SK-N-SH treated with all-trans-retinoic acid at 6 μM for 48 hours (cell line): Measurements from ENCODE around the gene CFAP299.
A peak's percentile ranks its signal among the peaks of the same experiment; 100 is the strongest.
"Not testable (repeated sequence)": the region's sequence is repeated elsewhere in the genome, so short reads cannot be mapped to it uniquely, and the experiment has no call there.

Experiments
- ATAC-seq: fragments of 200-7000 bp; cut with Tn5 transposase; 3 replicates; pipeline ENCODE4 v1.9.1; 2020; ENCODE audit warnings: mild to moderate bottlenecking, moderate library complexity
- ARNTL ChIP-seq: fragments of 450-650 bp; formaldehyde crosslinking; IDR thresholded peaks from 2 replicates; pipeline ENCODE4 v1.5.0; 2020; ENCODE audit warnings: low read depth, mild to moderate bottlenecking, moderate library complexity, borderline replicate concordance
- BACH2 ChIP-seq: fragments of 250-450 bp; sonication (Bioruptor Pico); IDR thresholded peaks from 2 replicates; pipeline ENCODE4 v1.9.0; 2021; ENCODE audit warnings: mild to moderate bottlenecking, borderline replicate concordance
- CREB5 ChIP-seq: fragments of 250-450 bp; sonication (Bioruptor Pico); IDR thresholded peaks from 2 replicates; pipeline ENCODE4 v1.5.1; 2020; ENCODE audit warnings: low read depth, mild to moderate bottlenecking, moderate library complexity
- CSDC2 ChIP-seq: fragments of 250-450 bp; sonication (Bioruptor Pico); IDR thresholded peaks from 2 replicates; pipeline ENCODE4 v1.5.0; 2020; ENCODE audit warnings: mild to moderate bottlenecking, moderate library complexity
- CSRNP3 ChIP-seq: fragments of 250-450 bp; sonication (Bioruptor Pico); IDR thresholded peaks from 2 replicates; pipeline ENCODE4 v1.5.1; 2021; ENCODE audit warnings: mild to moderate bottlenecking, moderate library complexity
- ESRRG ChIP-seq: fragments of 250-450 bp; sonication (Bioruptor Pico); IDR thresholded peaks from 2 replicates; pipeline ENCODE4 v1.6.1; 2021; ENCODE audit warnings: mild to moderate bottlenecking
- GLIS3 ChIP-seq: fragments of 250-450 bp; sonication (Bioruptor Pico); IDR thresholded peaks from 2 replicates; pipeline ENCODE4 v1.5.0; 2020; ENCODE audit warnings: mild to moderate bottlenecking, moderate library complexity
- ISL1 ChIP-seq: fragments of 250-450 bp; sonication (Bioruptor Pico); IDR thresholded peaks from 2 replicates; pipeline ENCODE4 v2.1.2; 2022; ENCODE audit warnings: mild to moderate bottlenecking, moderate library complexity
- PPARA ChIP-seq: fragments of 250-450 bp; sonication (Bioruptor Pico); IDR thresholded peaks from 2 replicates; pipeline ENCODE4 v1.5.0; 2020; ENCODE audit warnings: mild to moderate bottlenecking, borderline replicate concordance
- RARB ChIP-seq: fragments of 250-450 bp; sonication (Bioruptor Pico); IDR thresholded peaks from 2 replicates; pipeline ENCODE4 v1.8.0; 2021; ENCODE audit warnings: mild to moderate bottlenecking, moderate library complexity
- SNAI2 ChIP-seq: fragments of 250-450 bp; sonication (Bioruptor Pico); IDR thresholded peaks from 2 replicates; pipeline ENCODE4 v1.5.0; 2020; ENCODE audit warnings: mild to moderate bottlenecking, moderate library complexity
- TCF4 ChIP-seq: fragments of 250-450 bp; sonication (Bioruptor Pico); IDR thresholded peaks from 2 replicates; pipeline ENCODE4 v1.8.0; 2021; ENCODE audit warnings: mild to moderate bottlenecking, moderate library complexity, borderline replicate concordance
- TOX ChIP-seq: fragments of 250-450 bp; sonication (Bioruptor Pico); IDR thresholded peaks from 2 replicates; pipeline ENCODE4 v1.8.0; 2021; ENCODE audit warnings: mild to moderate bottlenecking, moderate library complexity, borderline replicate concordance
- TSHZ2 ChIP-seq: fragments of 250-450 bp; sonication (Bioruptor Pico); IDR thresholded peaks from 2 replicates; pipeline ENCODE4 v1.5.0; 2020; ENCODE audit warnings: mild to moderate bottlenecking, moderate library complexity
- ZC3H10 ChIP-seq: fragments of 250-450 bp; sonication (Bioruptor Pico); IDR thresholded peaks from 2 replicates; pipeline ENCODE4 v1.5.1; 2021; ENCODE audit warnings: mild to moderate bottlenecking, moderate library complexity
- ZFP3 ChIP-seq: fragments of 250-450 bp; sonication (Bioruptor Pico); IDR thresholded peaks from 2 replicates; pipeline ENCODE4 v1.5.0; 2020; ENCODE audit warnings: mild to moderate bottlenecking, moderate library complexity
- ZFP30 ChIP-seq: fragments of 450-650 bp; formaldehyde crosslinking; IDR thresholded peaks from 2 replicates; pipeline ENCODE4 v1.5.0; 2022; ENCODE audit warnings: mild to moderate bottlenecking, moderate library complexity
- ZNF565 ChIP-seq: fragments of 450-650 bp; formaldehyde crosslinking; conservative IDR thresholded peaks from 2 replicates; pipeline ENCODE4 v1.5.0; 2020; ENCODE audit warnings: low read depth, mild to moderate bottlenecking, moderate library complexity
- ZNF70 ChIP-seq: fragments of 450-650 bp; formaldehyde crosslinking; IDR thresholded peaks from 2 replicates; pipeline ENCODE4 v1.5.0; 2020; ENCODE audit warnings: mild to moderate bottlenecking, moderate library complexity
- TF ChIP-seq, protein P1 (sequence below): fragments of 250-450 bp; sonication (Bioruptor Pico); IDR thresholded peaks from 2 replicates; pipeline ENCODE4 v1.8.0; 2020; ENCODE audit warnings: mild to moderate bottlenecking, moderate library complexity, borderline replicate concordance

The CFAP299 gene

GRCh38 chr4:80335554-80336358, at the start of gene CFAP299:
Gene CFAP299 (plus strand): TSS chr4:80335730.
- TF ChIP-seq, protein P1, sequence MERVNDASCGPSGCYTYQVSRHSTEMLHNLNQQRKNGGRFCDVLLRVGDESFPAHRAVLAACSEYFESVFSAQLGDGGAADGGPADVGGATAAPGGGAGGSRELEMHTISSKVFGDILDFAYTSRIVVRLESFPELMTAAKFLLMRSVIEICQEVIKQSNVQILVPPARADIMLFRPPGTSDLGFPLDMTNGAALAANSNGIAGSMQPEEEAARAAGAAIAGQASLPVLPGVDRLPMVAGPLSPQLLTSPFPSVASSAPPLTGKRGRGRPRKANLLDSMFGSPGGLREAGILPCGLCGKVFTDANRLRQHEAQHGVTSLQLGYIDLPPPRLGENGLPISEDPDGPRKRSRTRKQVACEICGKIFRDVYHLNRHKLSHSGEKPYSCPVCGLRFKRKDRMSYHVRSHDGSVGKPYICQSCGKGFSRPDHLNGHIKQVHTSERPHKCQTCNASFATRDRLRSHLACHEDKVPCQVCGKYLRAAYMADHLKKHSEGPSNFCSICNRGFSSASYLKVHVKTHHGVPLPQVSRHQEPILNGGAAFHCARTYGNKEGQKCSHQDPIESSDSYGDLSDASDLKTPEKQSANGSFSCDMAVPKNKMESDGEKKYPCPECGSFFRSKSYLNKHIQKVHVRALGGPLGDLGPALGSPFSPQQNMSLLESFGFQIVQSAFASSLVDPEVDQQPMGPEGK (CRISPR knock-in tag): no peak
- TF ChIP-seq GLIS3 (CRISPR knock-in tag) (no peak), ZC3H10 (CRISPR knock-in tag) (no peak), TOX (no peak), ZNF565 (CRISPR knock-in tag) (no peak), CSRNP3 (CRISPR knock-in tag) (no peak), CREB5 (CRISPR knock-in tag) (no peak), PPARA (CRISPR knock-in tag) (no peak), ISL1 (CRISPR knock-in tag) (no peak)
- ATAC-seq: peak; percentile 94

GRCh38 chr4:80286451-80286850, 49.1 kb upstream of the CFAP299 start:
- TF ChIP-seq ARNTL (CRISPR knock-in tag): no peak
- TF ChIP-seq ZFP3 (CRISPR knock-in tag): no peak
- TF ChIP-seq GLIS3 (CRISPR knock-in tag): no peak
- no peak for TF ChIP-seq BACH2 (CRISPR knock-in tag)
- no peak for TF ChIP-seq ZNF70
- TF ChIP-seq SNAI2 (CRISPR knock-in tag): no peak
- TF ChIP-seq ESRRG (CRISPR knock-in tag): no peak
- TF ChIP-seq ISL1 (CRISPR knock-in tag): no peak
- TF ChIP-seq CSDC2 (CRISPR knock-in tag): no peak
- no peak for TF ChIP-seq TSHZ2 (CRISPR knock-in tag)
- TF ChIP-seq, protein P1 (CRISPR knock-in tag): no peak
- TF ChIP-seq TOX: no peak
- TF ChIP-seq RARB (CRISPR knock-in tag): no peak
- ATAC-seq: no peak; the same call in 2 of the 3 replicates

DNA sequence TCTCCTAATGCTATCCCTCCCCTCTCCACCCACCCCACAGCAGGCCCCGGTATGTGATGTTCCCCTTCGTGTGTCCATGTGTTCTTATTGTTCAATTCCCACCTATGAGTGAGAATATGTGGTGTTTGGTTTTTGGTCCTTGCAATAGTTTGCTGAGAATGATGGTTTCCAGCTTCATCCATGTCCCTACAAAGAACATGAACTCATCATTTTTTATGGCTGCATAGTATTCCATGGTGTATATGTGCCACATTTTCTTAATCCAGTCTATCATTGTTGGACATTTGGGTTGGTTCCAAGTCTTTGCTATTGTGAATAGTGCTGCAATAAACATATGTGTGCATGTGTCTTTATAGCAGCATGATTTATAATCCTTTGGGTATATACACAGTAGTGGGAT, 44.9 kb upstream of the CFAP299 start:
- not testable (repeated sequence) for ATAC-seq

- TF ChIP-seq CREB5 (CRISPR knock-in tag): no peak
- TF ChIP-seq ZFP30: no peak
- TF ChIP-seq ARNTL (CRISPR knock-in tag): no peak
- TF ChIP-seq TCF4: no peak
- peak; percentile 6; the same call in 1 of the 3 replicates for ATAC-seq
Observed at GRCh38 chr4:80294206-80294605, 41.3 kb upstream of the CFAP299 start.
